Measurements from ENCODE around the gene IPO4. TPM values are rescaled to one million over a fixed set of nuclear protein-coding genes. Genes with fewer than 3 reads are reported as not detected.

IPO4 gene
- total and polyA plus RNA-seq, 2 experiments from 2014 or later: 34.2 to 105 TPM

GRCh38 chr14:24130380-24130716 lies 58.3 kb downstream of the IPO4 start, which contains the start of gene FITM1:
Gene FITM1, plus strand, starts transcription at chr14:24130659. Its CDS starts 905 bp downstream, at chr14:24131564.
- Histone ChIP-seq H3K27me3 (ENCODE audit: insufficient read depth) (no peaks in the 10 kb centered on the region), H3K4me2 (no peak within 1 kb of the TSS), H3K36me3 (ENCODE audit: insufficient read depth) (no peaks in the 10 kb centered on the region), H2AFZ (no peak within 1 kb of the TSS), H3K79me2 (replicated peaks; ENCODE audit: insufficient read depth) (no peaks in the 10 kb centered on the region), H3K9me2 (ENCODE audit: insufficient read depth) (no peaks in the 10 kb centered on the region), H3K27ac (ENCODE audit: low read depth) (no peak within 1 kb of the TSS), H3K4me3 (no peak within 1 kb of the TSS), H4K20me1 (replicated peaks; ENCODE audit: insufficient read depth) (no peaks in the 10 kb centered on the region), H3F3A (replicated peaks; ENCODE audit: low read depth) (peaks cover 12% of the 10 kb centered on the region), H3K4me1 (ENCODE audit: insufficient read depth) (peaks cover 8% of the 10 kb centered on the region; the same call in 1 of the 2 replicates)
- no peak within 1 kb of the TSS; the same call in 2 of the 3 replicates for H3K4me3 Mint-ChIP-seq
- no peaks in the 10 kb centered on the region; the same call in 2 of the 3 replicates for H3K36me3 Mint-ChIP-seq (ENCODE audit: low read depth)
- H3K27me3 Mint-ChIP-seq (ENCODE audit: insufficient read depth, low read depth, poor library complexity): peaks cover 5% of the 10 kb centered on the region
- ATAC-seq: no peak
- H3K9me3 Mint-ChIP-seq: no peaks in the 10 kb centered on the region
- no peak within 1 kb of the TSS for H3K27ac Mint-ChIP-seq
- peaks cover 15% of the 10 kb centered on the region for H3K4me1 Mint-ChIP-seq
- TF ChIP-seq STAT1 (IDR thresholded peaks at IDR 0.05; ENCODE audit: unreplicated experiment) (no peak), CTCF (conservative IDR thresholded peaks at IDR 0.05; ENCODE audit: low read depth in 2 of 2) (no peak), REST (IDR thresholded peaks at IDR 0.05; ENCODE audit: unreplicated experiment) (no peak)
- no peak for DNase-seq (ENCODE audit: low spot score)

Small RNA genes lying within 50 kb of the gene (microRNA-seq; reads per million reads assigned to microRNA genes)
- not detected for gene MIR7703

Small RNA genes lying within 50 kb of the gene (small RNA-seq; reads per million reads assigned to genes)
- gene AL136295.4 (ENCODE audit: low replicate concordance) (not detected), gene CHMP4A (ENCODE audit: low replicate concordance) (not detected), gene IPO4 (ENCODE audit: low replicate concordance) (0.10 reads per million), gene IRF9 (ENCODE audit: low replicate concordance) (not detected), gene MDP1 (ENCODE audit: low replicate concordance) (not detected), gene RNA5SP383 (ENCODE audit: low replicate concordance) (0.80 reads per million, percentile 53 among the genes with 10 or more reads in this experiment)

Other genes starting within 250 kb of the IPO4 start
Only the 30 nearest of the 34 such genes appear.
- gene DHRS4L2, start 199.9 kb downstream of the IPO4 start, total RNA-seq (2014; rRNA removed; shearing (Covaris generic)): 6.2 and 6.7 TPM in 2 replicates
- 12.9 and 14.3 TPM in 2 replicates for gene DHRS4L2, start 199.9 kb downstream of the IPO4 start, polyA plus RNA-seq (2016; fragmentation: Nextera tagmentation; extraction: Ambion mirVana)
- 9.7 and 11.8 TPM in 2 replicates for gene CARMIL3, start 136.8 kb downstream of the IPO4 start, total RNA-seq (2014; rRNA removed; shearing (Covaris generic))
- 3.7 and 3.8 TPM in 2 replicates for gene CARMIL3, start 136.8 kb downstream of the IPO4 start, polyA plus RNA-seq (2016; fragmentation: Nextera tagmentation; extraction: Ambion mirVana)
- not detected in 2 replicates for gene CPNE6, start 117.3 kb downstream of the IPO4 start, total RNA-seq (2014; rRNA removed; shearing (Covaris generic))
- 0.16 TPM in 1 of 2 replicates, not detected in the other for gene CPNE6, start 117.3 kb downstream of the IPO4 start, polyA plus RNA-seq (2016; fragmentation: Nextera tagmentation; extraction: Ambion mirVana)
- gene PCK2, start 94.5 kb downstream of the IPO4 start, total RNA-seq (2014; rRNA removed; shearing (Covaris generic)): 103 and 112 TPM in 2 replicates
- gene PCK2, start 94.5 kb downstream of the IPO4 start, polyA plus RNA-seq (2016; fragmentation: Nextera tagmentation; extraction: Ambion mirVana): 53.5 and 57.9 TPM in 2 replicates
- 78.7 and 93.2 TPM in 2 replicates for gene DCAF11, start 74.0 kb downstream of the IPO4 start, total RNA-seq (2014; rRNA removed; shearing (Covaris generic))
- 18.6 and 19.0 TPM in 2 replicates for gene DCAF11, start 74.0 kb downstream of the IPO4 start, polyA plus RNA-seq (2016; fragmentation: Nextera tagmentation; extraction: Ambion mirVana)
- 2.2 and 5.2 TPM in 2 replicates for gene NRL, start 73.9 kb downstream of the IPO4 start, total RNA-seq (2014; rRNA removed; shearing (Covaris generic))
- gene NRL, start 73.9 kb downstream of the IPO4 start, polyA plus RNA-seq (2016; fragmentation: Nextera tagmentation; extraction: Ambion mirVana): 1.4 and 1.8 TPM in 2 replicates
- gene FITM1, start 58.2 kb downstream of the IPO4 start, total RNA-seq (2014; rRNA removed; shearing (Covaris generic)): not detected in 2 replicates
- 0.53 and 0.57 TPM in 2 replicates for gene FITM1, start 58.2 kb downstream of the IPO4 start, polyA plus RNA-seq (2016; fragmentation: Nextera tagmentation; extraction: Ambion mirVana)
- 53.9 and 61.1 TPM in 2 replicates for gene PSME1, start 52.6 kb downstream of the IPO4 start, total RNA-seq (2014; rRNA removed; shearing (Covaris generic))
- 215 and 220 TPM in 2 replicates for gene PSME1, start 52.6 kb downstream of the IPO4 start, polyA plus RNA-seq (2016; fragmentation: Nextera tagmentation; extraction: Ambion mirVana)
- 20.1 and 30.0 TPM in 2 replicates for gene EMC9, start 47.2 kb downstream of the IPO4 start, total RNA-seq (2014; rRNA removed; shearing (Covaris generic))
- gene EMC9, start 47.2 kb downstream of the IPO4 start, polyA plus RNA-seq (2016; fragmentation: Nextera tagmentation; extraction: Ambion mirVana): 64.2 and 64.9 TPM in 2 replicates
- 54.0 and 59.9 TPM in 2 replicates for gene PSME2, start 42.2 kb downstream of the IPO4 start, total RNA-seq (2014; rRNA removed; shearing (Covaris generic))
- gene PSME2, start 42.2 kb downstream of the IPO4 start, polyA plus RNA-seq (2016; fragmentation: Nextera tagmentation; extraction: Ambion mirVana): 246 and 259 TPM in 2 replicates
- 54.8 and 86.4 TPM in 2 replicates for gene RNF31, start 41.3 kb downstream of the IPO4 start, total RNA-seq (2014; rRNA removed; shearing (Covaris generic))
- gene RNF31, start 41.3 kb downstream of the IPO4 start, polyA plus RNA-seq (2016; fragmentation: Nextera tagmentation; extraction: Ambion mirVana): 84.1 and 87.4 TPM in 2 replicates
- 8.2 and 9.2 TPM in 2 replicates for gene IRF9, start 27.6 kb downstream of the IPO4 start, total RNA-seq (2014; rRNA removed; shearing (Covaris generic))
- gene IRF9, start 27.6 kb downstream of the IPO4 start, polyA plus RNA-seq (2016; fragmentation: Nextera tagmentation; extraction: Ambion mirVana): 8.4 and 11.1 TPM in 2 replicates
- 23.6 and 25.7 TPM in 2 replicates for gene REC8, start 16.7 kb downstream of the IPO4 start, total RNA-seq (2014; rRNA removed; shearing (Covaris generic))
- 36.8 and 38.8 TPM in 2 replicates for gene REC8, start 16.7 kb downstream of the IPO4 start, polyA plus RNA-seq (2016; fragmentation: Nextera tagmentation; extraction: Ambion mirVana)
- 25.6 and 27.5 TPM in 2 replicates for gene TM9SF1, start 6.6 kb upstream of the IPO4 start, total RNA-seq (2014; rRNA removed; shearing (Covaris generic))
- 10.7 and 12.6 TPM in 2 replicates for gene TM9SF1, start 6.6 kb upstream of the IPO4 start, polyA plus RNA-seq (2016; fragmentation: Nextera tagmentation; extraction: Ambion mirVana)
- 0.66 and 1.0 TPM in 2 replicates for gene TSSK4, start 16.9 kb upstream of the IPO4 start, total RNA-seq (2014; rRNA removed; shearing (Covaris generic))
- 0.70 and 0.84 TPM in 2 replicates for gene TSSK4, start 16.9 kb upstream of the IPO4 start, polyA plus RNA-seq (2016; fragmentation: Nextera tagmentation; extraction: Ambion mirVana)
- 10.6 and 19.3 TPM in 2 replicates for gene CHMP4A, start 24.7 kb upstream of the IPO4 start, total RNA-seq (2014; rRNA removed; shearing (Covaris generic))
- gene CHMP4A, start 24.7 kb upstream of the IPO4 start, polyA plus RNA-seq (2016; fragmentation: Nextera tagmentation; extraction: Ambion mirVana): 30.1 and 36.9 TPM in 2 replicates
- 9.6 and 9.8 TPM in 2 replicates for gene MDP1, start 27.2 kb upstream of the IPO4 start, total RNA-seq (2014; rRNA removed; shearing (Covaris generic))
- gene MDP1, start 27.2 kb upstream of the IPO4 start, polyA plus RNA-seq (2016; fragmentation: Nextera tagmentation; extraction: Ambion mirVana): 24.7 and 31.1 TPM in 2 replicates
- 130 and 172 TPM in 2 replicates for gene NEDD8, start 43.6 kb upstream of the IPO4 start, total RNA-seq (2014; rRNA removed; shearing (Covaris generic))
- 401 and 418 TPM in 2 replicates for gene NEDD8, start 43.6 kb upstream of the IPO4 start, polyA plus RNA-seq (2016; fragmentation: Nextera tagmentation; extraction: Ambion mirVana)
- gene GMPR2, start 44.1 kb upstream of the IPO4 start, total RNA-seq (2014; rRNA removed; shearing (Covaris generic)): 60.6 and 67.0 TPM in 2 replicates
- 70.6 TPM in 2 replicates for gene GMPR2, start 44.1 kb upstream of the IPO4 start, polyA plus RNA-seq (2016; fragmentation: Nextera tagmentation; extraction: Ambion mirVana)
- gene TINF2, start 53.8 kb upstream of the IPO4 start, total RNA-seq (2014; rRNA removed; shearing (Covaris generic)): 24.6 and 36.0 TPM in 2 replicates
- 22.0 and 24.1 TPM in 2 replicates for gene TINF2, start 53.8 kb upstream of the IPO4 start, polyA plus RNA-seq (2016; fragmentation: Nextera tagmentation; extraction: Ambion mirVana)
- 0.39 and 0.63 TPM in 2 replicates for gene TGM1, start 74.4 kb upstream of the IPO4 start, total RNA-seq (2014; rRNA removed; shearing (Covaris generic))
- gene TGM1, start 74.4 kb upstream of the IPO4 start, polyA plus RNA-seq (2016; fragmentation: Nextera tagmentation; extraction: Ambion mirVana): 0.31 and 0.42 TPM in 2 replicates
- gene RABGGTA, start 82.8 kb upstream of the IPO4 start, total RNA-seq (2014; rRNA removed; shearing (Covaris generic)): 18.8 and 20.7 TPM in 2 replicates
- 17.6 and 25.2 TPM in 2 replicates for gene RABGGTA, start 82.8 kb upstream of the IPO4 start, polyA plus RNA-seq (2016; fragmentation: Nextera tagmentation; extraction: Ambion mirVana)
- 15.4 and 22.7 TPM in 2 replicates for gene DHRS1, start 111.0 kb upstream of the IPO4 start, total RNA-seq (2014; rRNA removed; shearing (Covaris generic))
- gene DHRS1, start 111.0 kb upstream of the IPO4 start, polyA plus RNA-seq (2016; fragmentation: Nextera tagmentation; extraction: Ambion mirVana): 15.0 and 15.4 TPM in 2 replicates
- 32.4 and 32.8 TPM in 2 replicates for gene NOP9, start 111.0 kb upstream of the IPO4 start, total RNA-seq (2014; rRNA removed; shearing (Covaris generic))
- gene NOP9, start 111.0 kb upstream of the IPO4 start, polyA plus RNA-seq (2016; fragmentation: Nextera tagmentation; extraction: Ambion mirVana): 7.9 and 8.2 TPM in 2 replicates
- 4.6 and 8.9 TPM in 2 replicates for gene CIDEB, start 119.2 kb upstream of the IPO4 start, total RNA-seq (2014; rRNA removed; shearing (Covaris generic))
- 3.4 and 5.0 TPM in 2 replicates for gene CIDEB, start 119.2 kb upstream of the IPO4 start, polyA plus RNA-seq (2016; fragmentation: Nextera tagmentation; extraction: Ambion mirVana)
- gene LTB4R2, start 121.3 kb upstream of the IPO4 start, total RNA-seq (2014; rRNA removed; shearing (Covaris generic)): 6.4 and 12.6 TPM in 2 replicates
- gene LTB4R2, start 121.3 kb upstream of the IPO4 start, polyA plus RNA-seq (2016; fragmentation: Nextera tagmentation; extraction: Ambion mirVana): 0.40 and 0.47 TPM in 2 replicates
- 4.7 and 7.9 TPM in 2 replicates for gene LTB4R, start 122.7 kb upstream of the IPO4 start, total RNA-seq (2014; rRNA removed; shearing (Covaris generic))
- 2.1 TPM in 2 replicates for gene LTB4R, start 122.7 kb upstream of the IPO4 start, polyA plus RNA-seq (2016; fragmentation: Nextera tagmentation; extraction: Ambion mirVana)
- 0.10 and 1.5 TPM in 2 replicates for gene ADCY4, start 146.3 kb upstream of the IPO4 start, total RNA-seq (2014; rRNA removed; shearing (Covaris generic))
- 0.40 and 0.68 TPM in 2 replicates for gene ADCY4, start 146.3 kb upstream of the IPO4 start, polyA plus RNA-seq (2016; fragmentation: Nextera tagmentation; extraction: Ambion mirVana)
- 0.16 and 1.5 TPM in 2 replicates for gene RIPK3, start 151.2 kb upstream of the IPO4 start, total RNA-seq (2014; rRNA removed; shearing (Covaris generic))
- 0.31 and 0.32 TPM in 2 replicates for gene RIPK3, start 151.2 kb upstream of the IPO4 start, polyA plus RNA-seq (2016; fragmentation: Nextera tagmentation; extraction: Ambion mirVana)
- gene NFATC4, start 179.4 kb upstream of the IPO4 start, total RNA-seq (2014; rRNA removed; shearing (Covaris generic)): 20.7 and 26.6 TPM in 2 replicates
- 16.7 and 20.9 TPM in 2 replicates for gene NFATC4, start 179.4 kb upstream of the IPO4 start, polyA plus RNA-seq (2016; fragmentation: Nextera tagmentation; extraction: Ambion mirVana)